ENCODE data around the gene MITF. TPM values are rescaled to one million over a fixed set of nuclear protein-coding genes. Genes with fewer than 3 reads are reported as not detected.

The MITF gene
- total RNA-seq, 1 donor from 2014 or later, result 5.7 TPM

GRCh38 chr3:69738315-69738714, 949 bp upstream of the MITF start:
- Mint-ChIP-seq H3K27ac (ENCODE audit: unreplicated experiment) (peak overlapping the region; percentile 50), H3K4me1 (ENCODE audit: low read depth) (peaks cover 22% of the 10 kb centered on the region), H3K4me3 (ENCODE audit: unreplicated experiment) (peak overlapping the region; percentile 91)

GRCh38 chr3:69738859-69739203, 433 bp upstream of the MITF start:
- peak overlapping the region; percentile 50 for H3K27ac Mint-ChIP-seq (ENCODE audit: unreplicated experiment)
- H3K4me1 Mint-ChIP-seq (ENCODE audit: low read depth), result peaks cover 22% of the 10 kb centered on the region
- H3K9me3 Mint-ChIP-seq (ENCODE audit: low read depth), result no peaks in the 10 kb centered on the region
- DNase-seq (ENCODE audit: low spot score), result no peak
- TF ChIP-seq CTCF (IDR thresholded peaks at IDR 0.05), result no peak
- H3K27me3 Mint-ChIP-seq (ENCODE audit: low read depth), result peaks cover 15% of the 10 kb centered on the region
- no peaks in the 10 kb centered on the region for H3K36me3 Mint-ChIP-seq (ENCODE audit: low read depth)
- peak overlapping the region; percentile 91 for H3K4me3 Mint-ChIP-seq (ENCODE audit: unreplicated experiment)

More at GRCh38 chr3:69738315-69738714, 949 bp upstream of the MITF start:
- Mint-ChIP-seq H3K9me3 (ENCODE audit: low read depth) (no peaks in the 10 kb centered on the region), H3K36me3 (ENCODE audit: low read depth) (no peaks in the 10 kb centered on the region), H3K27me3 (ENCODE audit: low read depth) (peaks cover 16% of the 10 kb centered on the region)
- no peak for DNase-seq (ENCODE audit: low spot score)
- TF ChIP-seq CTCF (IDR thresholded peaks at IDR 0.05), result no peak

GRCh38 chr3:69740103-69741021, 1.1 kb downstream of the MITF start:
- Mint-ChIP-seq H3K27ac (ENCODE audit: unreplicated experiment) (no peak overlapping the region), H3K27me3 (ENCODE audit: low read depth) (peaks cover 7% of the 10 kb centered on the region), H3K36me3 (ENCODE audit: low read depth) (no peaks in the 10 kb centered on the region), H3K9me3 (ENCODE audit: low read depth) (no peaks in the 10 kb centered on the region), H3K4me1 (ENCODE audit: low read depth) (peaks cover 22% of the 10 kb centered on the region), H3K4me3 (ENCODE audit: unreplicated experiment) (peak overlapping the region; percentile 83)
- TF ChIP-seq CTCF (IDR thresholded peaks at IDR 0.05), result no peak
- no peak for DNase-seq (ENCODE audit: low spot score)

GRCh38 chr3:69741032-69741767, 1.9 kb downstream of the MITF start:
- Mint-ChIP-seq H3K4me3 (ENCODE audit: unreplicated experiment) (no peak overlapping the region), H3K36me3 (ENCODE audit: low read depth) (no peaks in the 10 kb centered on the region), H3K27me3 (ENCODE audit: low read depth) (no peaks in the 10 kb centered on the region), H3K4me1 (ENCODE audit: low read depth) (peaks cover 27% of the 10 kb centered on the region), H3K9me3 (ENCODE audit: low read depth) (no peaks in the 10 kb centered on the region), H3K27ac (ENCODE audit: unreplicated experiment) (no peak overlapping the region)
- no peak for TF ChIP-seq CTCF (IDR thresholded peaks at IDR 0.05)
- DNase-seq (ENCODE audit: low spot score), result no peak

- no peaks in the 10 kb centered on the region for H3K9me3 Mint-ChIP-seq (ENCODE audit: low read depth)
- TF ChIP-seq CTCF (IDR thresholded peaks at IDR 0.05), result no peak
- H3K4me3 Mint-ChIP-seq (ENCODE audit: unreplicated experiment), result no peak overlapping the region
- H3K27me3 Mint-ChIP-seq (ENCODE audit: low read depth), result no peaks in the 10 kb centered on the region
- no peaks in the 10 kb centered on the region for H3K36me3 Mint-ChIP-seq (ENCODE audit: low read depth)
- DNase-seq (ENCODE audit: low spot score), result no peak
- H3K27ac Mint-ChIP-seq (ENCODE audit: unreplicated experiment), result no peak overlapping the region
- H3K4me1 Mint-ChIP-seq (ENCODE audit: low read depth), result peaks cover 39% of the 10 kb centered on the region
Measured at GRCh38 chr3:69742391-69742790, 3.1 kb downstream of the MITF start.
